GM18873 (cell line): ENCODE data around the gene KCNH4.
"Not testable (repeated sequence)": the region's sequence is repeated elsewhere in the genome, so short reads cannot be mapped to it uniquely, and the experiment has no call there.

ENCODE experiments used
- ATAC-seq: cut with Tn5 transposase; IDR thresholded peaks from one replicate; pipeline ENCODE4 v1.9.1; 2021; ENCODE audit warnings: mild to moderate bottlenecking, moderate library complexity, moderate number of reproducible peaks; ENCODE audit not compliant: unreplicated experiment, low FRiP score

Gene KCNH4

GRCh38 chr17:42142371-42142896 lies 38.5 kb downstream of the KCNH4 start:
- ATAC-seq: no peak

GRCh38 chr17:42141382-42141781 lies 39.6 kb downstream of the KCNH4 start:
- no peak for ATAC-seq

DNA sequence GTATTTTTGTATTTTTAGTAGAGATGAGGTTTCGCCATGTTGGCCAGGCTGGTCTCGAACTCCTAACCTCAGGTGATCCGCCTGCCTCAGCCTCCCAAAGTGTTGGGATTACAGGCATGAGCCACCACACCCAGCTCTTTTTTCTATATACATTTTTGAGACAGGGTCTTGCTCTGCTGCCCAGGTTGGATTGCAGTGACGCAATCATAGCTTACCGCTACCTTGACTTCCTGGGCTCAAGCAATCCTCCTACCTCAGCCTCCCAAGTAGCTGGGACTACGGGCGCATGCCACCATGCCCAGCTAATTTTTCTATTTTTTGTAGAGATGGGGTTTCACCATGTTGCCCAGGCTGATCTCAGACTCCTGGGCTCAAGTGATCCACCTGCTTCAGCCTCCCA lies 40.3 kb downstream of the KCNH4 start:
- ATAC-seq: not testable (repeated sequence)

GRCh38 chr17:42138749-42139492 lies 42.0 kb downstream of the KCNH4 start:
- ATAC-seq: no peak

DNA sequence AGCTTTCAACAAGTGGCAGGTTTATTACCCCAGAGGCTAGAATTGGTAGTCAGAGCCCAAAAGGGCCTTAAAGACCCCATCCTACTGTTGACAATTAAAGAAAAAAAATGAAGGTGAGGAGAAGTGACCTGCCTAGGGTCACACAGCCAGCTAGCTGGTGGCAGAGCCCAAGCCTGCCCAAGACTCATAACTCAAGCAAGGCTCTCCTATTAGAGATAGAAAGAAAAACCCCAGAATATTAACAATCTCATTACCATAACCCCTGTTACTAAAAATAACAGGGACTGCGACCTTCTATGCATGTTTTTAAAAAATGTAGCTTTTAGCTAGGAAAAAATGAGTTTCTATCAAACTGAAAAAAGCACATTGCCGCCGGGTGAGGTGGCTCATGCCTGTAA lies 44.3 kb downstream of the KCNH4 start:
- ATAC-seq: no peak

DNA sequence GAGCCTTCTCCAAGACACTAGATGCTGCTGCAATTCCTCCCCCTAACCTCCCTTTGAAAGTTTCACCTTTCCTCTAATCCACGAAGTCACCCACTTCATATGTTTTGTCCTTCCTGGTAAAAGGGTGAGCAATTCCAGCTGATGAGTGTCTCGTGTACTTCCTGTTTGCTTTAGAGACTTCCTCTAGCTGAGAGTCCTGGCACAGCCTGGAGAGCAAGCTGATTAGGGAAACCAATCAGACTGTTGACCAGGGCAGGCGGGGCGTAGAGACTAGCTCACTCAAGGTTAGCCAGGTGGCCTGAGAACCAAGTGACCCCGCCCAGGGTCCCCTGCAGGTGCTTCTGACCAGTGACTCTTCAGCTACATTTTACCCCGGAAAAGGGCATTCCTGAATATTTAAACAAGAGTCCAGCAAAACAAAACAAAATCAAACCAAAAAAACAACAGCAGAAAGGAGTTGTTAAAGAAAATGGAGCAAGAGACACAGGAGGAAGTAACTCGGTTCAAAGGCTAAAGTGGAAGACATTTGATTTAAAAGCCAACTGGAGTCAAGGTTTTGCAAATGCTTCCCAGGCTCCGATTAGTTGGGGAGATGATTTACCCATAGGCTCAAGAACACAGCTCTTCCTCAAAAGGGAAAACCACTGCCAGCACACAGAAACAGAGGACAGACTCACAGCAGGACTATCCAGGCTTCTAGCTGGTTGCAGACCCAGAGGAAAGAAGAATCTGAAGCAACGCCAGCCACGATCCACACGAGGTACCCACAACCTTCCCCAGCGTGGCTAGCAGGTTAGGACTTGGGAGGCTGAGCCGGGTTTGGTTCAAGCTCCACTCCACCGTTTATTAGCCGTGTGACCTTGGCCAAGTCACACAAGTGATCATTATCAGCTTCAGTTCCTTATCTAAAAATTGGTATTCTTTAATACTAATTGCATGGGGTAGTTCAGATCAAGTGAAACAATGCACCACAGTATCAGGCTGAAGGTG lies 45.0 kb downstream of the KCNH4 start:
- no peak for ATAC-seq

DNA sequence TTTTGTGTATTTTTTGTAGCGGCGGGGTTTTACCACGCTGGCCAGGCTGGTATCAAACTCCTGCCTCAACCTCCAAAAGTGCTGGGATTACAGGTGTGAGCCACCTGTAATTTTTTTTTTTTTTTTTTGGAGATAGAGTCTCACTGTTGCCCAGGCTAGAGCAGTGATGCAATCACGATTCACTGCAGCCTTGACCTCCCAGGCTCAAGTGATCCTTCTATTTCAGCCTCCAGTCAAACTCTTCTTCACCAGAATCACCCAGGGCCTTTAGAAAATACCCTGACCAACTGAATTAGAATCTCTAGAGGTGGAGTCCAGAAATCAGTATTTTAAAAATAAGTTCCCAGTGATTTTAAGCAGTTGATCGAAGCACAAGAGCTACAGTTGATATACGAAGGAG lies 45.8 kb downstream of the KCNH4 start:
- no peak for ATAC-seq

GRCh38 chr17:42133461-42134041 lies 47.4 kb downstream of the KCNH4 start:
- ATAC-seq: no peak

- ATAC-seq: no peak
These were observed 48.0 kb downstream of the KCNH4 start for GRCh38 chr17:42132941-42133340.

DNA sequence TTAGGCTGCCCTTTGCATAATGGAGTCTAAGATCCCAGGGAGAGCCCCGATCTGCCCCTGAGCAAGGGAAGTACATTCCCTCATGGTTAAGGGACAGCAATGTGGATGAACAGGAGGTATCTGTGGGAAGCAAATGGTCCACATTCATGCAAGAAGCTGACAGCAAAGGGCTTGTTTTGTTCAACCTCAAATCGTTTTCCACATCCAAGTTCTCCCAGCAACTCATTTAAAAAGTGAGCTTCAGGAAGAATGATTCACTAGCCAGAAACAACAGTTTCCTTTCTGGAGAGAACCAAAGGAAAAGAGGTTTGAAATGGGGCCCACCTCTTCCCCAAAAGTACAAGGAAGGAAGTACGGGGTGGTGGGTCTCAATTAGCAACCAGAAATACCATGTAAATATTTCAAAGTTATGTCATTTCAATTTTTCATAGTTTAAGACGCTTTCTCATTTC lies 48.9 kb downstream of the KCNH4 start:
- no peak for ATAC-seq

DNA sequence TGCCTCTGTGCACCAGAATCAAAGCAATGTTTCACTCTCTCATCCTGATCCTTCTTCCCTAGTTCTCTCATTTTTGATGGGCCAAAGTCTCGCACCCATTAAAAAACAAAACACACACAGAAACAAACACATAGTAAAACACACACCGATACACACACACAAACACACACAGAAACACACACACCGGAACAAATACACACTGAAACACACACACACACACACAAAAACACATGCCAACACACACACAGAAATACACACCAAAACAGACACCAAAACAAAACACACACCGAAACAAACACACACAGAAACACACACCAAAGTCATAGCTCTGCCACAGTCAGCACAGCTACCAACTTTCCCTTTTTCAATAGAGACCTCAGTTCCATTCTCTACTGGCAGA lies 49.7 kb downstream of the KCNH4 start:
- no peak for ATAC-seq

DNA sequence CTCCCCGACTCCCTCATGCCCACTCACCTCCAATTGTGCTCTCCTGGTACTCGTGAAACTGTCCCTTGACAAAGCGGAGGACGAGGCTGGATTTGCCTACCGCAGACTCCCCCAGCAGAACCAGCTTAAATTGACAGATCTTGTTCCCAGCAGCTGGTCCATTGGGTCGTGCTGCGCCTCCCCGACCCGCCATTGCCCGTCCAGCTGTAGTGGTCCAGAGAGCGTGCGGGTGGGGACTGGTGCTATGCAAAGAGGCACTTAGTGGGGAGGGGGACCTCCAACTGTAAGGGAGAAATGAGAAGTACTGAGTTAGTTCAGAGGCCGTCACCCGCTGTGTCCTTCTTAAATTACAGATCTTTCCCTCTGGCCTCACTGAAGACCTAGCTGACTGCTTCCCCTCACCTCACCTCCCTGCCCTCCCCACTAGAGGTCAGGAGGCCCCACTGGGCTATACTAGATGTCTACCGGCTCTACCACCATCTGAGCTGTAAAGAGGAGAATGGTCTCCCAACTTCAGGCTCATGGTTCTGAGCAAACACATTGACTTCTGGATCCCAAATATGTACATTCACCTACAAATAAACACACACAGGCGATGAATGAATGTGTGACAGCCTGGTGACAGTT lies 50.5 kb downstream of the KCNH4 start:
- no peak for ATAC-seq

- ATAC-seq: no peak
These were observed 51.7 kb downstream of the KCNH4 start for GRCh38 chr17:42129109-42129837.

- no peak for ATAC-seq
These were observed 53.5 kb downstream of the KCNH4 start for GRCh38 chr17:42127414-42127813.

GRCh38 chr17:42126836-42127235 lies 54.1 kb downstream of the KCNH4 start:
- ATAC-seq: no peak

DNA sequence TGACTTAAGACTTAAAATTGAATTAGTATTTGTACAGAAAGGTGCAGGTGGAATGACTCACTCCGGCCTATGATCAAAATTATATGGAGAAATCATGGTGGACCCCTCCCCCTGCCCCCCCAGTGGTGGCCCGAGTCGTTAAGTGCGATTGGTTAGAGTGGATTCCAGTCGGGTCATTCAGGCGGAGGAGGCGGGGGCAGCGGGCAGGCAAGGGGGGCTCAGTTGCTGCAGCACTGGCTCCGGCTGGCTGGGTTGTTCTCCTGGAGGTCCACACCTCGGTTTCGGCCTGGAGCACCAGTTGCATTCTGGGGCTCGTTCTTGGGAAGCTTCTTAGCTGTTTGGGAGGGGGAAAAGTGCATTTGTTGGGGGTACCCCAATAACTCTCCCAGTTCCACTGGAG lies 55.4 kb downstream of the KCNH4 start:
- ATAC-seq: no peak

GRCh38 chr17:42124256-42124655 lies 56.7 kb downstream of the KCNH4 start:
- no peak for ATAC-seq

DNA sequence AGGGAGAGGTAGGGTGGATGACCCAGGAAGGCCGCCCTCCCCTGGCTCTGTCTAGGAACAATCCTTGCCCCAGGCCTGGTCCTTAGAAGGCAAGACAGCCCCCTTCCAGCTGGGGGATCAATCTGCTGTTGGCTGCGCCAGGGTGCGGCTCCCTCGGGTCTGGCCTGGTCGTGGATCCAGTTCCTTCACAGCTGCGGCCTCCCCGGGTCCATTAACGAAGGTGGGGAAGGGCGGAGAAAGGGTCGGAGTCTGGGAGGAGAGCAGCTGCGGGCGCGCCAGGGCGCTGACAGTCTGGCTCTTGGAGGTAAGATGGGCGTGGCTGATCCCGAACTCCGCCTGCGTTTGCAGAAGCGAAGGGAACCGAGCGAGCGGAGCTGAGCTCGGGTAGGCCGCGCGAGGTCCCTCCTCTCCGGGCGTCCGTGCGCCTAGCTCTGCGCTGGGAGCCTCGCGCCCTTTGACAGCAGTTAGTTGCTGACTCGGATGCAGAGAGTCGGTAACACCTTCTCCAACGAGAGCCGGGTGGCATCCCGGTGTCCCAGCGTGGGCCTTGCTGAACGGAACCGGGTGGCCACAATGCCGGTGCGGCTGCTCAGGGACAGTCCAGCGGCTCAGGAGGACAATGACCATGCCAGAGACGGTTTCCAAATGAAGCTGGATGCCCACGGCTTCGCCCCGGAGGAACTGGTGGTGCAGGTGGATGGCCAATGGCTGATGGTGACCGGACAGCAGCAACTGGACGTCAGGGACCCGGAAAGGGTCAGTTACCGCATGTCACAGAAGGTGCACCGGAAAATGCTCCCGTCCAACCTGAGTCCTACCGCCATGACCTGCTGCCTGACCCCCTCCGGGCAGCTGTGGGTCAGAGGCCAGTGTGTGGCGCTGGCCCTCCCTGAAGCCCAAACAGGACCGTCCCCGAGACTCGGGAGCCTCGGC lies 58.3 kb downstream of the KCNH4 start, which contains the start of gene HSPB9:
Gene HSPB9, plus strand, starts transcription at position 434 of the 933 bp plus-strand sequence. Its CDS starts 47 bp downstream, at position 481.
- no peak for ATAC-seq
